Right ventricle myocardium inferior (tissue), 1 donor: ENCODE data around the gene DNMT3B. TPM values are rescaled to one million over a fixed set of nuclear protein-coding genes. Genes with fewer than 3 reads are reported as not detected.

Experiments
- ATAC-seq: fragments of 200-7000 bp; cut with Tn5 transposase; one replicate; pipeline ENCODE4 v1.9.1; 2020; ENCODE audit warnings: mild to moderate bottlenecking, moderate library complexity
- DNase-seq: peaks from one replicate; pipeline ENCODE4 v3.0.0; 2021; ENCODE audit errors: missing footprints
- intact Hi-C: fragments of 100-400 bp; cut with DNase I; formaldehyde crosslinking; loops from one replicate; pipeline ENCODE4 v1.11.0; 2022
- total RNA-seq: library from RNA; stranded (reverse); fragmentation: NEBNext Ultra II Directional; extraction: Animal tissue kit (Norgen Biotek cat#: 25700); gene quantifications from one replicate; pipeline ENCODE4 v1.2.1, GENCODE V29; 2021
- donor health status: DM: no; HTN: yes; CAD: no; lungs with severe emphysema.

DNMT3B gene
- total RNA-seq, 1 donor from 2014 or later = 0.32 TPM

- DNase-seq (no peak), ATAC-seq (no peak)
- intact Hi-C loops = no loop called here
Observed at GRCh38 chr20:32807706-32808105, 45.5 kb downstream of the DNMT3B start.

GRCh38 chr20:32808438-32808837, 46.3 kb downstream of the DNMT3B start:
- DNase-seq (no peak), ATAC-seq (no peak)
- intact Hi-C loops = no loop called here

- no peak for ATAC-seq
- no peak for DNase-seq
- intact Hi-C loops = no loop called here
Observed at GRCh38 chr20:32809907-32810306, 47.7 kb downstream of the DNMT3B start.

- ATAC-seq = no peak
- intact Hi-C loops = no loop called here
- no peak for DNase-seq
Observed at GRCh38 chr20:32810941-32811340, 48.8 kb downstream of the DNMT3B start.

GRCh38 chr20:32811886-32812285, 49.7 kb downstream of the DNMT3B start:
- no peak for ATAC-seq
- intact Hi-C loops = no loop called here
- no peak for DNase-seq

- intact Hi-C loops = no loop called here
- ATAC-seq (peak; percentile 89), DNase-seq (peak; percentile 88)
Observed at GRCh38 chr20:32819992-32820697, 58.0 kb downstream of the DNMT3B start.

- ATAC-seq (no peak), DNase-seq (no peak)
- intact Hi-C loops = no loop called here
Observed at GRCh38 chr20:32820698-32821377, 58.7 kb downstream of the DNMT3B start.

GRCh38 chr20:32822225-32822624, 60.0 kb downstream of the DNMT3B start:
- no peak for DNase-seq
- ATAC-seq = no peak
- intact Hi-C loops = no loop called here

GRCh38 chr20:32823078-32823477, 60.9 kb downstream of the DNMT3B start:
- intact Hi-C loops = no loop called here
- no peak for ATAC-seq
- DNase-seq = no peak

GRCh38 chr20:32823737-32824588, 61.8 kb downstream of the DNMT3B start:
- intact Hi-C loops = no loop called here
- DNase-seq (no peak), ATAC-seq (no peak)

- DNase-seq = no peak
- ATAC-seq = no peak
- intact Hi-C loops = no loop called here
Observed at GRCh38 chr20:32828029-32828680, 66.0 kb downstream of the DNMT3B start.

- ATAC-seq (no peak), DNase-seq (no peak)
- intact Hi-C loops = no loop called here
Observed at GRCh38 chr20:32829311-32830005, 67.3 kb downstream of the DNMT3B start.

- intact Hi-C loops = no loop called here
- no peak for DNase-seq
- peak; percentile 50 for ATAC-seq
Observed at GRCh38 chr20:32830437-32830836, 68.3 kb downstream of the DNMT3B start.

- intact Hi-C loops = no loop called here
- ATAC-seq (no peak), DNase-seq (no peak)
Observed at GRCh38 chr20:32831982-32832381, 69.8 kb downstream of the DNMT3B start.

GRCh38 chr20:32832664-32833063, 70.5 kb downstream of the DNMT3B start:
- ATAC-seq (no peak), DNase-seq (no peak)
- intact Hi-C loops = no loop called here

- ATAC-seq (no peak), DNase-seq (no peak)
- intact Hi-C loops = no loop called here
Observed at GRCh38 chr20:32834972-32835371, 72.8 kb downstream of the DNMT3B start.

- DNase-seq = no peak
- ATAC-seq = no peak
- intact Hi-C loops = no loop called here
Observed at GRCh38 chr20:32837157-32837556, 75.0 kb downstream of the DNMT3B start.

GRCh38 chr20:32839227-32839981, 77.2 kb downstream of the DNMT3B start:
- ATAC-seq (no peak), DNase-seq (no peak)
- intact Hi-C loops = no loop called here
